ENCODE data around the gene MORF4L1.
A peak's percentile ranks its signal among the peaks of the same experiment; 100 is the strongest.

The MORF4L1 gene

DNA sequence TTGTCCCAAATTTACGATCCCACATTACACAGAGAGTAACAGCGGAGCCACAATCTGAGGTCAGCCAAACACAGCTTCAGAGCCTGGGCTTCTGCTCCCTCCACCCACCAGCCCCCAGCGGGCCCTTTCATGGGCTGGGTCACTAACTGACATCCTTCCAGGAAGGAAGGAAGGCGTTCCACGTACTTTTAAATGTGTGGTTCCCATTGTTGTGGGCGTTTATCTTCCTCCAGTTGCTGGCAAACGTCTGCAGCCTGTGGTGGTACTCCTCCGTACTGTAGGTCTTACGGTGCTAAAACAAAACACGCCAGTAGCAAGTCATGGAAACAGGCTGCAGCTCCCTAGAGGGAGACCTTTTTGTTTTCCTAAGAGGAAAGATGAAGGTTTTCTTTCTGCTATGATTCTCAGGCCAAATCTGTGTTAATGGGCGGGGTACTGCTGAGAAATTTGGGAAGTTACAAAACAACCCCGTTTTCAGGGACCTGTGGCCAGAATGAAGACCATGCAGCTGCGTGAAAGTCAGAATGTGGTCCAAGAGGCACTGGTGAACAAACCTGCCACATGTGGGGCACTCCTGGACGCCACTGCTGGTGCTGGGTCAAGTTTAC lies 64.5 kb downstream of the MORF4L1 start:
- H3K27ac Mint-ChIP-seq = peak overlapping the region; percentile 40 to 85
- H3K27me3 Mint-ChIP-seq = peaks cover 20% of the 10 kb centered on the region
- ATAC-seq = peak; percentile 67
- DNase-seq = peak in 1 of 2 donors; percentile 30
- H3K4me1 Mint-ChIP-seq = peaks cover 36% of the 10 kb centered on the region
- no peaks in the 10 kb centered on the region for H3K9me3 Mint-ChIP-seq
- peak overlapping the region; percentile 20 to 53 for H3K4me3 Mint-ChIP-seq

DNA sequence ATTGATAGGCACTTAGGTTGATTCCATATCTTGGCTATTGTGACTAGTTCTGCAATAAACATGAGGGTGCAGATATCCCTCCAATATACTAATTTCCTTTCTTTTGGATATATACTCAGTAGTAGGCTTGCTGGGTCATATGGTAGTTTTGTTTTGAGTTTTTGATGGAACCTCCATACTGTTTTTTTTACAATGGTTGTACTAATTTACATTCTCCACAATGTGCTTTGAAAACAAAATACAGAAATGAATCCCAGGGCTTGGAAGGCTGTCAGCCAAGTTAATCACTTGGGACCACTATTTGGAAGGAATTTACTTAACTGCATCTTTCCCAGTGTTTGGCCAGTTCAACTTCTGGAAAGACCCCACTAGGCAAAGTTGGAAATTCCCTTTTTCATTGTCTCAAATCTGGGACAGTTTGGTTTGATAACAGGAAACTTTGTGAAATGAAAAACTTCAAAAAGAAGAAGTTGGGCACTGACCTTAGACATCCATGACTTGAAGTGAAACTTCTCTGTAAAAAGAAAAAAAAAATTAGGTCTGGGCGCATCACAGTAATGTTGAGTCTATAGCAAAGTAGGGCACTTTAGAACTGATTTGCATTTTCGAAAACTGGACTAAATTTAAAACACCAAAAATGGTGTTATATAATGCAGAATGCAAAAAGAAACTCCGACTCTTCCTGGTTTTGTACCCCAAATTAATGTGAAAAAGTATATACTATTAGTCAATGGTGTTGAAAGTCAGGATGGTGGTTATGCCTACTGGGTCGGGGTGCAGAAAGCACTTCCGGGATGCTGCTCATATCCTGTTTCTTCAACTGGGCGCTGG lies 66.2 kb downstream of the MORF4L1 start:
- Mint-ChIP-seq H3K4me3 (no peak overlapping the region), H3K27me3 (peaks cover 23% of the 10 kb centered on the region), H3K9me3 (no peaks in the 10 kb centered on the region), H3K27ac (no peak overlapping the region), H3K4me1 (peaks cover 38% of the 10 kb centered on the region)
- DNase-seq = no peak
- ATAC-seq = peak; percentile 55

DNA sequence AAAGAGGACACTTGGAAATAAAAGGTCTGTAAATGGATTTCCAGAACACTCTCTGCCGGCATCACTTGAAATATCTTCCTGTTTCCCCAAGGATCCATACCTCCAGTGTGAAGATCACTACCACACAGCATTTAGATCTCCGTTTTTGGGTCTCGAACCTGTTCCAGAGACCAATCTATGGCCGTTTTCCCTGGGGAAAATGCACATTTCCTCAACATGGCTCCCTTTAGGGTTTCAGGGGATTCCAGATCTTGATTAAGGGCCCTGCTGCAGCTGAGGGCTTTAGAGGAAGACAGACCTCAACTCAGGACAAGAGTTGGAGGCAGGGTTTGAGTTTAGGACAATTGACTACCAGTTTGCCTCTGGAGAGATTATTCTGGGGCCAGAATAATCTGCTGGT lies 70.1 kb downstream of the MORF4L1 start:
- Mint-ChIP-seq H3K4me1 (peaks cover 33% of the 10 kb centered on the region), H3K4me3 (no peak overlapping the region), H3K9me3 (no peaks in the 10 kb centered on the region), H3K27me3 (peaks cover 51% of the 10 kb centered on the region), H3K27ac (no peak overlapping the region)
- DNase-seq (no peak), ATAC-seq (no peak)

DNA sequence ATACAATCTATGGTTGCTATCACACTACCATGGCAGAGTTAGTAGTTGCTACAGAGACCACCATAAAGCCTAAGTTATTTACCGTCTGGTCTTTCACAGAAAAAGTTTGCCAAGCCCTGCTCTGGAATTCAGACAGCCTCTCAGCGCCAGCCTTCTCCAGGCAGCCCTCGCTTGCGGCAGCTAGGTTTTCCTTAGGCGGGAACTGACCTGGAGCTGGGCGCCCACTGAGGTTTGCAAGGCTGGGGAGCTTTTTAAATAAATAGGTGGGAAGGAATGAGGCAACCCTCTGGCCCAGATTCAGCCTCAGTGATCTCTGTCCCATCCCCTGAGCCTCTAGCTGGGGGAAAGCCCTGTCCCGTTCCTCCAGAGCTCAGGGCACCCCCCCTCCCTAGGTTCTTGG lies 71.0 kb downstream of the MORF4L1 start:
- ATAC-seq (no peak), DNase-seq (no peak)
- Mint-ChIP-seq H3K27ac (no peak overlapping the region), H3K4me1 (peaks cover 25% of the 10 kb centered on the region), H3K9me3 (no peaks in the 10 kb centered on the region), H3K4me3 (peak overlapping the region in 1 of 2 donors; percentile 36), H3K27me3 (peaks cover 51% of the 10 kb centered on the region)

DNA sequence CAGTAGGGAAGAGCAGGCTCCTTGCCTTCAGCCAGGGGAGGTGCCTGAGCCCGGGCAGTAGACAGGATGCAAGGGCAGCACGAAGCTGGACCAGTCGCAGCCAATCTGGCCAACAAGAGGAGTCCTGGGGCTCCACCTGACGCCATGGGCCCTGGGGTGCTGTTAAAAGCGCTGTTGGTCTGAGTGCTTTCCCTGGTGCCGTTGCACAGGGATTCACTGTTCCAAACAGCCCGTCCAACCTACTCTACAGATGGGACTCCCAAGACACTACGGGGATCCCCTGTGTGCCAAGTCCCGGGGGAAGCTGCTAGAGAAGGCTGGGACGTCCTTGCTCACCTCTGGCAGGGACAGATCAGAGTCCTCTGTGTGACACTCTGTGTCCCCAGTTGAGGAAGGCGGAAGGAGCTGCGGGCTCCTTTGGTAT lies 71.5 kb downstream of the MORF4L1 start:
- peak overlapping the region; percentile 78 to 80 for H3K4me3 Mint-ChIP-seq
- peaks cover 51% of the 10 kb centered on the region for H3K27me3 Mint-ChIP-seq
- H3K4me1 Mint-ChIP-seq = peaks cover 20% of the 10 kb centered on the region
- H3K9me3 Mint-ChIP-seq = no peaks in the 10 kb centered on the region
- H3K27ac Mint-ChIP-seq = no peak overlapping the region
- ATAC-seq = peak; percentile 2
- no peak for DNase-seq

DNA sequence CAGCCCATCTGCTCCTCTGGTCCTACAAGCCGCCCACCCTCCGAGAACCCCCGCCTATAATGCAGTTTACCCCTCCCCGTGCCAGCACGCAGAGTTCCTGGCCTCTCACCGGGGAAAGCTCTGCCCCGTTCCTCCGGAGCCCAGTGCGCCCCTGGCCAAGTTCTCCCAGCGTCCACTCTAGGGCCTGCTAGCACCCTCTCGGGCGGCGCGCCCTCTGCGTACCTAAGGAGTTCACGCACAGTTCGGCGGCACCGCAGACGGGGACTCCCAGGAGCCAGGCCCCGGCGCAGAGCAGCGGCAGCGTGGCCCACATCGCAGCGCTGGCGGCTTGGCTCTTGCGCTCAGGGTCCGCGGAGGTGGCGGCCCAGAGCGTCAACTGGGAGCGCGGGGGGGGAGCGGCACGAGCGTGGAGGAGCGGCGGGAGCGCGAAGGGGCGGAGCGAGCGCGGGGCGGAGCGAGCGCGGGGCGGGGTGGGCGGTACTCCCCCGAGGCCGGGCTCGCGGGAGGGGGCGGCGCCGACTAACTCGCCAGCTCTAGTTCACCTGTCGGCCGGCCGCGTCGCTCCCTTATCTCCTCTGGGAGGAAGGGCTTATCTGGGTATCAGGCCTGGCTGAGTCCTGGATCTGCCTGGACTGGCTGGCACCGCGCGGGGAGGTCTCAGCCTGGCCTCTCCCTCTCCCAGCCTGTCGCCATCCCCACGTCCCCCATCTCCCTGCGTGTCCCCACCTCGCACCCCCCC lies 72.1 kb downstream of the MORF4L1 start, which contains the start of gene CTSH:
CTSH (minus strand) TSS at position 378 of the 739 bp plus-strand sequence; CDS start at position 313, 65 bp downstream.
- Mint-ChIP-seq H3K27me3 (peaks cover 51% of the 10 kb centered on the region), H3K27ac (peak within 1 kb of the TSS in 1 of 2 donors; percentile 33), H3K4me1 (peaks cover 17% of the 10 kb centered on the region), H3K9me3 (no peaks in the 10 kb centered on the region), H3K4me3 (peak within 1 kb of the TSS; percentile 78 to 80)
- DNase-seq (peak; percentile 61 to 65), ATAC-seq (peak; percentile 78)

DNA sequence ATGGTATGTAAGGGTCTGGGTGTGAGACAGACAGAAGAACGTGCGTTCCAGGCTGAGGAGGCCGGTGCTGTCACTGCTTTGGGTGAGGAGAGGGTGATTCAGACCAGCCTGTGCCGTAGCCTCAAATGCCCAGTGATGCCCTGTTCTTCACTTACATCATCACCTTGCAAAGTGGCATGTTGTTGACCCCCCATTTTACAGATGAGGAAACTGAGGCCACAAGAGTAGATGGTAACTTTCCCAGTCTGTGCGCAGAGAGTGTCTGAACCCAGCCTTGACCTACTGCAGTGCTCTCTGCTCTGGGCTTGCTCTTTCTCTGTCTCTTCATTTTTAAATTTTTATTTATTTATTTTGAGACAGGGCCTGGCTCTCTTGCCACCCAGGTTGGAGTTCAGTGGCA lies 73.8 kb downstream of the MORF4L1 start:
- DNase-seq = no peak
- no peaks in the 10 kb centered on the region for H3K9me3 Mint-ChIP-seq
- H3K27me3 Mint-ChIP-seq = peaks cover 51% of the 10 kb centered on the region
- no peak for ATAC-seq
- no peak overlapping the region for H3K27ac Mint-ChIP-seq
- peaks cover 23% of the 10 kb centered on the region for H3K4me1 Mint-ChIP-seq
- no peak overlapping the region for H3K4me3 Mint-ChIP-seq

DNA sequence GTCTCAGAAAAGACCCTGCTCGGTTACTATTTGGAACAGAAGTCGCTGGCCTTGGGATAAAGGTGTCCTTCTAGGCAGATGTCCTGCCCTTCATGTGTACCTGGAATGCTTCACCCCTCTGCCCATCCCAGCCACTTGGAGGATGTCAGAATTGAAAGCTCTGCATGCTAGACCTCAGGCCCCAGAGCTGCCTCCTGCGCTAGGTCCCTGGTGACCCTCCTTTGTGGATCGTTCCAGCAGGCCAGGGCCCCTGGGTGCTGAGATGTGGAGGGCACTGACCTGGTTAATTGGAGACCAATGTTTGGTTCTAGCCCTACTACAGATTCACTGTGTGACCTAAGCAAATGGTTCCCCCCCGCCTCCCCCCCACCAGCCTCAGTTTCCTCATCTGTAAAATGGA lies 74.8 kb downstream of the MORF4L1 start:
- Mint-ChIP-seq H3K27me3 (peaks cover 48% of the 10 kb centered on the region), H3K27ac (no peak overlapping the region), H3K9me3 (no peaks in the 10 kb centered on the region), H3K4me3 (no peak overlapping the region), H3K4me1 (peaks cover 27% of the 10 kb centered on the region)
- ATAC-seq (no peak), DNase-seq (no peak)
